Measurements from ENCODE around the gene DENND4A. TPM values are rescaled to one million over a fixed set of nuclear protein-coding genes. Genes with fewer than 3 reads are reported as not detected.

Gene DENND4A
- total and polyA plus RNA-seq, 10 of the 15 experiments (the other 5 are each of a cell fraction or from before 2014, with no cell fraction given), result 14.2 to 81.8 (median 34.1) TPM

DNA sequence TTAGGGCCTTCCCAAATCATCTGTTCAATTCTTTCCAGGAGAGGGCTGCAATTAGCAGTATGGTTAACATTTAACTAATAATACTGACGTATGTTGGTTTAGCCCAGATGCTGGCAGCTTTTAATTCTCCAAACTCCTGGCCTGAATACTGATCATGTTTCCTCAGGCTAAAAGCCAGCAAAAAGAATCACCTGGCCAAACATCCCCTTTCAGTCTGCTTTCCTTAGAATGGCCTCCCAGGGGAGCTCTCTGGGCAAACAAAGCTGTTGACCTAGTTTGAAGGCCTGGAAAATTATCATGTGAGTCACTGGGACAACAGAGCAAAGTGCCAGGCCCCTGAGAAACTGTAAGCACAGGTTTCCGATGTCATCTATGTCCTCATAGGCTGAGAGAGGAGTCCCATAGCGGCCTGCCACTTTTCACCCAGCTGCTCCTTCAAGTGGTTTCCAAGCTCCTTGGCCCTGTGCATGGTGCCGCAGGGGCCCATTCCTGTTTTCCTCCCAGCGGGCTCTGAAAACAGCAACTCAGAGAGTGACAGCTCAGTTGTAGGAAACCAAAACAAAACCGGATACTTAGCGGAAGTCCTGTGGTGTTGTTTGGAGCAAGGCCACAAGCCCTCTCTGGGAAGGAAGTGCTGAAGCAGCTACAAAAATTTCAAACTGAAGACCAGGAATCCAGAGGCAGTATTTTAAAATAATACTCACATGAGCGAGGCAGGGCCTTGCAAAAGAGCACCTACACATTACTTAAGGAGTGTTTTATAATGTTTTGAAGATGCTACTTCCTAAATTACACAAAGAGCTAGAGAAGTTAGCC is 40.7 kb upstream of the DENND4A start (continued):
- TF ChIP-seq, protein P1, sequence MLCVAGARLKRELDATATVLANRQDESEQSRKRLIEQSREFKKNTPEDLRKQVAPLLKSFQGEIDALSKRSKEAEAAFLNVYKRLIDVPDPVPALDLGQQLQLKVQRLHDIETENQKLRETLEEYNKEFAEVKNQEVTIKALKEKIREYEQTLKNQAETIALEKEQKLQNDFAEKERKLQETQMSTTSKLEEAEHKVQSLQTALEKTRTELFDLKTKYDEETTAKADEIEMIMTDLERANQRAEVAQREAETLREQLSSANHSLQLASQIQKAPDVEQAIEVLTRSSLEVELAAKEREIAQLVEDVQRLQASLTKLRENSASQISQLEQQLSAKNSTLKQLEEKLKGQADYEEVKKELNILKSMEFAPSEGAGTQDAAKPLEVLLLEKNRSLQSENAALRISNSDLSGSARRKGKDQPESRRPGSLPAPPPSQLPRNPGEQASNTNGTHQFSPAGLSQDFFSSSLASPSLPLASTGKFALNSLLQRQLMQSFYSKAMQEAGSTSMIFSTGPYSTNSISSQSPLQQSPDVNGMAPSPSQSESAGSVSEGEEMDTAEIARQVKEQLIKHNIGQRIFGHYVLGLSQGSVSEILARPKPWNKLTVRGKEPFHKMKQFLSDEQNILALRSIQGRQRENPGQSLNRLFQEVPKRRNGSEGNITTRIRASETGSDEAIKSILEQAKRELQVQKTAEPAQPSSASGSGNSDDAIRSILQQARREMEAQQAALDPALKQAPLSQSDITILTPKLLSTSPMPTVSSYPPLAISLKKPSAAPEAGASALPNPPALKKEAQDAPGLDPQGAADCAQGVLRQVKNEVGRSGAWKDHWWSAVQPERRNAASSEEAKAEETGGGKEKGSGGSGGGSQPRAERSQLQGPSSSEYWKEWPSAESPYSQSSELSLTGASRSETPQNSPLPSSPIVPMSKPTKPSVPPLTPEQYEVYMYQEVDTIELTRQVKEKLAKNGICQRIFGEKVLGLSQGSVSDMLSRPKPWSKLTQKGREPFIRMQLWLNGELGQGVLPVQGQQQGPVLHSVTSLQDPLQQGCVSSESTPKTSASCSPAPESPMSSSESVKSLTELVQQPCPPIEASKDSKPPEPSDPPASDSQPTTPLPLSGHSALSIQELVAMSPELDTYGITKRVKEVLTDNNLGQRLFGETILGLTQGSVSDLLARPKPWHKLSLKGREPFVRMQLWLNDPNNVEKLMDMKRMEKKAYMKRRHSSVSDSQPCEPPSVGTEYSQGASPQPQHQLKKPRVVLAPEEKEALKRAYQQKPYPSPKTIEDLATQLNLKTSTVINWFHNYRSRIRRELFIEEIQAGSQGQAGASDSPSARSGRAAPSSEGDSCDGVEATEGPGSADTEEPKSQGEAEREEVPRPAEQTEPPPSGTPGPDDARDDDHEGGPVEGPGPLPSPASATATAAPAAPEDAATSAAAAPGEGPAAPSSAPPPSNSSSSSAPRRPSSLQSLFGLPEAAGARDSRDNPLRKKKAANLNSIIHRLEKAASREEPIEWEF (IDR thresholded peaks at IDR 0.05; ENCODE audit: insufficient replicate concordance, low read depth, low read length), result no peak
- TF ChIP-seq EZH2 (IDR thresholded peaks at IDR 0.05; ENCODE audit: borderline replicate concordance, control insufficient read depth, low read depth, low read length) (no peak), BMI1 (IDR thresholded peaks at IDR 0.05; ENCODE audit: borderline replicate concordance) (no peak), LARP7 (IDR thresholded peaks at IDR 0.05) (no peak), SREBF1 (IDR thresholded peaks at IDR 0.05; ENCODE audit: low read length) (no peak), MYC (IDR thresholded peaks at IDR 0.05; ENCODE audit: insufficient read depth, insufficient read length, insufficient replicate concordance, low read length, severe bottlenecking) (no peak), JUNB (IDR thresholded peaks at IDR 0.05) (no peak), CHD1 (IDR thresholded peaks at IDR 0.05; ENCODE audit: low read depth, low read length) (no peak), MTA3 (IDR thresholded peaks at IDR 0.05; ENCODE audit: borderline replicate concordance, low read length) (no peak)
- TF ChIP-seq, protein P2, sequence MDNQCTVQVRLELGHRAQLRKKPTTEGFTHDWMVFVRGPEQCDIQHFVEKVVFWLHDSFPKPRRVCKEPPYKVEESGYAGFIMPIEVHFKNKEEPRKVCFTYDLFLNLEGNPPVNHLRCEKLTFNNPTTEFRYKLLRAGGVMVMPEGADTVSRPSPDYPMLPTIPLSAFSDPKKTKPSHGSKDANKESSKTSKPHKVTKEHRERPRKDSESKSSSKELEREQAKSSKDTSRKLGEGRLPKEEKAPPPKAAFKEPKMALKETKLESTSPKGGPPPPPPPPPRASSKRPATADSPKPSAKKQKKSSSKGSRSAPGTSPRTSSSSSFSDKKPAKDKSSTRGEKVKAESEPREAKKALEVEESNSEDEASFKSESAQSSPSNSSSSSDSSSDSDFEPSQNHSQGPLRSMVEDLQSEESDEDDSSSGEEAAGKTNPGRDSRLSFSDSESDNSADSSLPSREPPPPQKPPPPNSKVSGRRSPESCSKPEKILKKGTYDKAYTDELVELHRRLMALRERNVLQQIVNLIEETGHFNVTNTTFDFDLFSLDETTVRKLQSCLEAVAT (IDR thresholded peaks at IDR 0.05), result no peak
- TF ChIP-seq, protein P3, sequence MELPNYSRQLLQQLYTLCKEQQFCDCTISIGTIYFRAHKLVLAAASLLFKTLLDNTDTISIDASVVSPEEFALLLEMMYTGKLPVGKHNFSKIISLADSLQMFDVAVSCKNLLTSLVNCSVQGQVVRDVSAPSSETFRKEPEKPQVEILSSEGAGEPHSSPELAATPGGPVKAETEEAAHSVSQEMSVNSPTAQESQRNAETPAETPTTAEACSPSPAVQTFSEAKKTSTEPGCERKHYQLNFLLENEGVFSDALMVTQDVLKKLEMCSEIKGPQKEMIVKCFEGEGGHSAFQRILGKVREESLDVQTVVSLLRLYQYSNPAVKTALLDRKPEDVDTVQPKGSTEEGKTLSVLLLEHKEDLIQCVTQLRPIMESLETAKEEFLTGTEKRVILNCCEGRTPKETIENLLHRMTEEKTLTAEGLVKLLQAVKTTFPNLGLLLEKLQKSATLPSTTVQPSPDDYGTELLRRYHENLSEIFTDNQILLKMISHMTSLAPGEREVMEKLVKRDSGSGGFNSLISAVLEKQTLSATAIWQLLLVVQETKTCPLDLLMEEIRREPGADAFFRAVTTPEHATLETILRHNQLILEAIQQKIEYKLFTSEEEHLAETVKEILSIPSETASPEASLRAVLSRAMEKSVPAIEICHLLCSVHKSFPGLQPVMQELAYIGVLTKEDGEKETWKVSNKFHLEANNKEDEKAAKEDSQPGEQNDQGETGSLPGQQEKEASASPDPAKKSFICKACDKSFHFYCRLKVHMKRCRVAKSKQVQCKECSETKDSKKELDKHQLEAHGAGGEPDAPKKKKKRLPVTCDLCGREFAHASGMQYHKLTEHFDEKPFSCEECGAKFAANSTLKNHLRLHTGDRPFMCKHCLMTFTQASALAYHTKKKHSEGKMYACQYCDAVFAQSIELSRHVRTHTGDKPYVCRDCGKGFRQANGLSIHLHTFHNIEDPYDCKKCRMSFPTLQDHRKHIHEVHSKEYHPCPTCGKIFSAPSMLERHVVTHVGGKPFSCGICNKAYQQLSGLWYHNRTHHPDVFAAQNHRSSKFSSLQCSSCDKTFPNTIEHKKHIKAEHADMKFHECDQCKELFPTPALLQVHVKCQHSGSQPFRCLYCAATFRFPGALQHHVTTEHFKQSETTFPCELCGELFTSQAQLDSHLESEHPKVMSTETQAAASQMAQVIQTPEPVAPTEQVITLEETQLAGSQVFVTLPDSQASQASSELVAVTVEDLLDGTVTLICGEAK (IDR thresholded peaks at IDR 0.05; ENCODE audit: borderline replicate concordance), result no peak; the same call in 1 of the 2 replicates
- TF ChIP-seq, protein P4, sequence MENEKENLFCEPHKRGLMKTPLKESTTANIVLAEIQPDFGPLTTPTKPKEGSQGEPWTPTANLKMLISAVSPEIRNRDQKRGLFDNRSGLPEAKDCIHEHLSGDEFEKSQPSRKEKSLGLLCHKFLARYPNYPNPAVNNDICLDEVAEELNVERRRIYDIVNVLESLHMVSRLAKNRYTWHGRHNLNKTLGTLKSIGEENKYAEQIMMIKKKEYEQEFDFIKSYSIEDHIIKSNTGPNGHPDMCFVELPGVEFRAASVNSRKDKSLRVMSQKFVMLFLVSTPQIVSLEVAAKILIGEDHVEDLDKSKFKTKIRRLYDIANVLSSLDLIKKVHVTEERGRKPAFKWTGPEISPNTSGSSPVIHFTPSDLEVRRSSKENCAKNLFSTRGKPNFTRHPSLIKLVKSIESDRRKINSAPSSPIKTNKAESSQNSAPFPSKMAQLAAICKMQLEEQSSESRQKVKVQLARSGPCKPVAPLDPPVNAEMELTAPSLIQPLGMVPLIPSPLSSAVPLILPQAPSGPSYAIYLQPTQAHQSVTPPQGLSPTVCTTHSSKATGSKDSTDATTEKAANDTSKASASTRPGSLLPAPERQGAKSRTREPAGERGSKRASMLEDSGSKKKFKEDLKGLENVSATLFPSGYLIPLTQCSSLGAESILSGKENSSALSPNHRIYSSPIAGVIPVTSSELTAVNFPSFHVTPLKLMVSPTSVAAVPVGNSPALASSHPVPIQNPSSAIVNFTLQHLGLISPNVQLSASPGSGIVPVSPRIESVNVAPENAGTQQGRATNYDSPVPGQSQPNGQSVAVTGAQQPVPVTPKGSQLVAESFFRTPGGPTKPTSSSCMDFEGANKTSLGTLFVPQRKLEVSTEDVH (IDR thresholded peaks at IDR 0.05; ENCODE audit: low read depth, partially characterized antibody), result no peak

Data from GM12878 (cell line).